Loucy (cell line): ENCODE data around the gene ABCF2.

Experiments used
- EZH2phosphoT487 ChIP-seq: fragments of 200-600 bp; IDR thresholded peaks from 2 replicates; pipeline ENCODE4 v1.6.1; 2018; ENCODE audit warnings: antibody characterized with exemption, mild to moderate bottlenecking, moderate library complexity, borderline replicate concordance
- TF ChIP-seq, protein P1 (sequence below): fragments of 200-600 bp; sonication (generic); conservative IDR thresholded peaks from 2 replicates; pipeline ENCODE4 v1.5.1; 2014; ENCODE audit warnings: mild to moderate bottlenecking, antibody characterized with exemption, low read length

DNA sequence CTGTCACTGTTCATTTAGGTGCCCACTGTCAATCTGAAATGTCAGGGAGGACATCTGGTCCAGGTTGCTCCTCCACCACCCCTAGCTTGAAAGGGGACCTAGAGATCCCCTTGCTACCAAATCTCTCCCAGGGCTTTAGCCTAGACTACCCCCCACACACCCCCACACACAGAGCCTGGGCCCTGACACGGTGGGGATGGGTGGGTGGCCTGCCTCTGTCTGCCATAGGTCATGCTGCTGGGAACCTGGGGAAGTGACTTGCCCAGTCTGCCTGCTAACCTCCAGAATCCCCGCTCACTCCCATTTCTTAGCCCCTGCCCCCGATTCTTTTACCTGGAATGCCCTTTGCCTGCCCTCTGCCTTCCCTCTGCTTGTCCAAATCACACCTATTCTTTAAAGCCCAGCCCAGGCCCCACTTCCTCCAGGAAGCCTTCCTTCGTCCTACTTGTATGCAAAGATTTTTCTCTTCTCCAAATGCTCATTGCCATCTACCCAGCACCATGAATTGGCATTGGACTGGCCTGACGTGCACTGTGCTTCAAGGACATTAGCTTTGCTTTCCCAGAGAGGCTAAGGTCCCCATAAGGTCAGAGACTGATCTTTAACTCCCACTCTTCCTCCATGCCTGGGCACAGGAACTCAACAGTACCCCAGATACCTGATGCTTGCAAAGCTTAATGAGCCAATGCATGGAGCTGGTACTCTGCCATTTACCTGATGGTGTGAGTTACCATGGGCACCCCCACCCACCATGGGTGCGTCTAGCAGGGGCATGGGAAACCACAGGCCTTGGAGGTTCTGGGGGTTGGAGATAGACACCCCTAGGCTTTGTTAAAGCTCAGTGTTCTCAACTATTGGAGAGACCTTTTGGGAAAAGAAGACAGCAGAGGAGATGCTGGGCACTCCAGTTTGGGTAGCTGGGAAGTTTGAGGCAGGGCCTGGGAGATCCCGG, 23.5 kb upstream of the ABCF2 start:
- no peak for TF ChIP-seq EZH2phosphoT487
- TF ChIP-seq, protein P1, sequence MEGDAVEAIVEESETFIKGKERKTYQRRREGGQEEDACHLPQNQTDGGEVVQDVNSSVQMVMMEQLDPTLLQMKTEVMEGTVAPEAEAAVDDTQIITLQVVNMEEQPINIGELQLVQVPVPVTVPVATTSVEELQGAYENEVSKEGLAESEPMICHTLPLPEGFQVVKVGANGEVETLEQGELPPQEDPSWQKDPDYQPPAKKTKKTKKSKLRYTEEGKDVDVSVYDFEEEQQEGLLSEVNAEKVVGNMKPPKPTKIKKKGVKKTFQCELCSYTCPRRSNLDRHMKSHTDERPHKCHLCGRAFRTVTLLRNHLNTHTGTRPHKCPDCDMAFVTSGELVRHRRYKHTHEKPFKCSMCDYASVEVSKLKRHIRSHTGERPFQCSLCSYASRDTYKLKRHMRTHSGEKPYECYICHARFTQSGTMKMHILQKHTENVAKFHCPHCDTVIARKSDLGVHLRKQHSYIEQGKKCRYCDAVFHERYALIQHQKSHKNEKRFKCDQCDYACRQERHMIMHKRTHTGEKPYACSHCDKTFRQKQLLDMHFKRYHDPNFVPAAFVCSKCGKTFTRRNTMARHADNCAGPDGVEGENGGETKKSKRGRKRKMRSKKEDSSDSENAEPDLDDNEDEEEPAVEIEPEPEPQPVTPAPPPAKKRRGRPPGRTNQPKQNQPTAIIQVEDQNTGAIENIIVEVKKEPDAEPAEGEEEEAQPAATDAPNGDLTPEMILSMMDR, result no peak
